SU-DHL-6 (cell line): ENCODE measurements around the gene NCOA5.

ENCODE experiments used
- EZH2phosphoT487 ChIP-seq: fragments of 200-600 bp; sonication (generic), shearing (Covaris generic); conservative IDR thresholded peaks from 2 replicates; pipeline ENCODE4 v1.6.1; 2018; ENCODE audit warnings: mild to moderate bottlenecking, antibody characterized with exemption, low read length, moderate library complexity, mixed read lengths
- TF ChIP-seq, protein P1 (sequence below): fragments of 200-600 bp; sonication (generic); IDR thresholded peaks from one replicate; pipeline ENCODE4 v1.5.1; 2017; ENCODE audit warnings: antibody characterized with exemption, mild to moderate bottlenecking, low read length, moderate library complexity; ENCODE audit not compliant: insufficient read depth, poor library complexity, severe bottlenecking

DNA sequence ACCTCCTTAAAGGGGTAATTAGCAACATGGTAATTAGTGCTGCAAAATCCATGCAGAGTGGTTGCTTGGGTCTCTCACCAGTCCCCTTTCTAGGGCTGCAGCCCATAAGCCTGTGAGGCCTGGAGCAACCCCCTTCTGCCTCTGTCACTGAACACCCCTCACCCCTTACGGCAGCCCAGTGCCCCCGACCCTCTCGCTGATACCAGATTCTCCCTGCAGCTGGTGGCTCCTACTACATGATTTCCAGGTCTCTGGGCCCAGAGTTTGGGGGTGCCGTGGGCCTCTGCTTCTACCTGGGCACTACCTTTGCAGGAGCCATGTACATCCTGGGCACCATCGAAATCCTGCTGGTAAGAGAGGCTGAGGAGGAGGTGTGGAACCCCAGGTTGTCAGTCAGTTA lies 52.7 kb downstream of the NCOA5 start:
- TF ChIP-seq, protein P1, sequence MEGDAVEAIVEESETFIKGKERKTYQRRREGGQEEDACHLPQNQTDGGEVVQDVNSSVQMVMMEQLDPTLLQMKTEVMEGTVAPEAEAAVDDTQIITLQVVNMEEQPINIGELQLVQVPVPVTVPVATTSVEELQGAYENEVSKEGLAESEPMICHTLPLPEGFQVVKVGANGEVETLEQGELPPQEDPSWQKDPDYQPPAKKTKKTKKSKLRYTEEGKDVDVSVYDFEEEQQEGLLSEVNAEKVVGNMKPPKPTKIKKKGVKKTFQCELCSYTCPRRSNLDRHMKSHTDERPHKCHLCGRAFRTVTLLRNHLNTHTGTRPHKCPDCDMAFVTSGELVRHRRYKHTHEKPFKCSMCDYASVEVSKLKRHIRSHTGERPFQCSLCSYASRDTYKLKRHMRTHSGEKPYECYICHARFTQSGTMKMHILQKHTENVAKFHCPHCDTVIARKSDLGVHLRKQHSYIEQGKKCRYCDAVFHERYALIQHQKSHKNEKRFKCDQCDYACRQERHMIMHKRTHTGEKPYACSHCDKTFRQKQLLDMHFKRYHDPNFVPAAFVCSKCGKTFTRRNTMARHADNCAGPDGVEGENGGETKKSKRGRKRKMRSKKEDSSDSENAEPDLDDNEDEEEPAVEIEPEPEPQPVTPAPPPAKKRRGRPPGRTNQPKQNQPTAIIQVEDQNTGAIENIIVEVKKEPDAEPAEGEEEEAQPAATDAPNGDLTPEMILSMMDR: no peak
- TF ChIP-seq EZH2phosphoT487: no peak
